ENCODE data around the gene TRIM34.
"Not testable (repeated sequence)": the region's sequence is repeated elsewhere in the genome, so short reads cannot be mapped to it uniquely, and the experiment has no call there.

DNA sequence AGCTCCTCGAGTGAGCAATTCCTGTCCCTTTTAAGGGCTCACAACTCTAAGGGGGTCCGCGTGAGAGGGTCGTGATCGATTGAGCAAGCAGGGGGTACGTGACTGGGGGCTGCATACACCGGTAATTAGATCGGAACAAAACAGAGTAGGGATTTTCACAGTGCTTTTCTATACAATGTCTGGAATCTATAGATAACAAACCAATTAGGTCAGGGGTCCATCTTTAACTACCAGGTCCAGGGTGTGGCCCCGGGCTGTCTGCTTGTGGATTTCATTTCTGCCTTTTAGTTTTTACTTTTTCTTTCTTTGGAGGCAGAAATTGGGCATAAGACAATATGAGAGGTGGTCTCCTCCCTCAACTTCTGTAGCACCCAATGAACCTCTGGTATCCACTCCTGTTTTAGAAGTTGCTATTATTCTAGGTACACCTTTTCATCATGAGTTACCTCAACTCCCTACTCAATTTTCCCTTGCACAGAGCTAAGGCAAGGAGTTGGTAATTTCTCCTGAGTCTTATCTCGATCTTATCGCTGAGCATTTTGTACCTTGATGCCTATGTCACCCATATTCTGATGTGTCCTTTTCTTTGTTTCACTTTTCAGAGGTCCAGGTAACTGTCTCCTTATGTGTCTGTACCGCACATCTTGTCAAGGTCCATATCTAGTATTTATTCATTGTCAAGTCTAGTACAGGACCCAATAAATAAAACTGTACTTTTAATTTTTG, 66.6 kb downstream of the TRIM34 start:
- TF ChIP-seq, protein P1, sequence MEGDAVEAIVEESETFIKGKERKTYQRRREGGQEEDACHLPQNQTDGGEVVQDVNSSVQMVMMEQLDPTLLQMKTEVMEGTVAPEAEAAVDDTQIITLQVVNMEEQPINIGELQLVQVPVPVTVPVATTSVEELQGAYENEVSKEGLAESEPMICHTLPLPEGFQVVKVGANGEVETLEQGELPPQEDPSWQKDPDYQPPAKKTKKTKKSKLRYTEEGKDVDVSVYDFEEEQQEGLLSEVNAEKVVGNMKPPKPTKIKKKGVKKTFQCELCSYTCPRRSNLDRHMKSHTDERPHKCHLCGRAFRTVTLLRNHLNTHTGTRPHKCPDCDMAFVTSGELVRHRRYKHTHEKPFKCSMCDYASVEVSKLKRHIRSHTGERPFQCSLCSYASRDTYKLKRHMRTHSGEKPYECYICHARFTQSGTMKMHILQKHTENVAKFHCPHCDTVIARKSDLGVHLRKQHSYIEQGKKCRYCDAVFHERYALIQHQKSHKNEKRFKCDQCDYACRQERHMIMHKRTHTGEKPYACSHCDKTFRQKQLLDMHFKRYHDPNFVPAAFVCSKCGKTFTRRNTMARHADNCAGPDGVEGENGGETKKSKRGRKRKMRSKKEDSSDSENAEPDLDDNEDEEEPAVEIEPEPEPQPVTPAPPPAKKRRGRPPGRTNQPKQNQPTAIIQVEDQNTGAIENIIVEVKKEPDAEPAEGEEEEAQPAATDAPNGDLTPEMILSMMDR (optimal IDR thresholded peaks at IDR 0.05 in 1 of 3, IDR thresholded peaks at IDR 0.05 in 1 of 3, conservative IDR thresholded peaks at IDR 0.05 in 1 of 3; ENCODE audit: extremely low read depth in 1 of 3, insufficient read depth in 2 of 3, low read length in 3 of 3), result not testable (repeated sequence)
- not testable (repeated sequence) for TF ChIP-seq EZH2 (IDR thresholded peaks at IDR 0.05; ENCODE audit: low read length)

Data from keratinocyte (primary cell).